HG03442 (cell line): ENCODE results near the gene CTTN.
"Not testable (repeated sequence)": the region's sequence is repeated elsewhere in the genome, so short reads cannot be mapped to it uniquely, and the experiment has no call there.

Source experiments
- ATAC-seq: cut with Tn5 transposase; IDR thresholded peaks from one replicate; pipeline ENCODE4 v1.9.1; 2021; ENCODE audit warnings: mild to moderate bottlenecking, moderate library complexity; ENCODE audit not compliant: unreplicated experiment

Gene CTTN

DNA sequence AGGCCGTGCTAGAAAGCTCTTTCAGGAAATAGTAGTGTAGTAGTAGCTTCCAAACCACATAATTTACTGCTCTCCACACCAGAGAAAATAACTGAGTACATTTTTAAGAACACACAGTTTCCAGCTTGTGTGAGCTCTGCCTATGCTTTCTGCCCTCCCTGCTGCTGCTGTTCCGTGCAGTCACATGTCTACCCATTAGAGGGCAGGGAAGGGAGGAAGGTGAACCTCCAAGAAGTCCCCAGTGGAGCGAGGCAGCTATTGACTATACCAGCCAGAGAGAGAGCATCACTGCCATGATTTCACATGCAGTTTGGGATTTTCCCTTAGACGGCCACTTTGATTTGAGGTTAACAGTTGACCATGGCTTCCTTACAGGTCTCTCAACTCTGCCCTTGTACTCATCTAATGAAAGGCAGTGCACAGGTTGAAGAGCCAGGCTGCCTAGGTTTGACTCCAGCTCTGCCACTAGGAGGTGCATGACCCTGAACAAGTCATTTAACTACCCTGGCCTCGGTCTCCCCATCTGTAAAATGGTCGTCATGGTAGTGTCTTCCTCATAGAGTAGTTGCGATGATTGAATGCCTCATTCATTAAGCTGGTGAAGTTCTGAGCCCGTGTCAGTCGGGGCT is 19.7 kb upstream of the CTTN start:
- ATAC-seq, result no peak

GRCh38 chr11:70381350-70381749 is 17.0 kb upstream of the CTTN start:
- ATAC-seq, result no peak

- no peak for ATAC-seq
Observed at GRCh38 chr11:70381872-70382861, 16.2 kb upstream of the CTTN start.

- no peak for ATAC-seq
Observed at GRCh38 chr11:70383664-70384565, 14.4 kb upstream of the CTTN start.

DNA sequence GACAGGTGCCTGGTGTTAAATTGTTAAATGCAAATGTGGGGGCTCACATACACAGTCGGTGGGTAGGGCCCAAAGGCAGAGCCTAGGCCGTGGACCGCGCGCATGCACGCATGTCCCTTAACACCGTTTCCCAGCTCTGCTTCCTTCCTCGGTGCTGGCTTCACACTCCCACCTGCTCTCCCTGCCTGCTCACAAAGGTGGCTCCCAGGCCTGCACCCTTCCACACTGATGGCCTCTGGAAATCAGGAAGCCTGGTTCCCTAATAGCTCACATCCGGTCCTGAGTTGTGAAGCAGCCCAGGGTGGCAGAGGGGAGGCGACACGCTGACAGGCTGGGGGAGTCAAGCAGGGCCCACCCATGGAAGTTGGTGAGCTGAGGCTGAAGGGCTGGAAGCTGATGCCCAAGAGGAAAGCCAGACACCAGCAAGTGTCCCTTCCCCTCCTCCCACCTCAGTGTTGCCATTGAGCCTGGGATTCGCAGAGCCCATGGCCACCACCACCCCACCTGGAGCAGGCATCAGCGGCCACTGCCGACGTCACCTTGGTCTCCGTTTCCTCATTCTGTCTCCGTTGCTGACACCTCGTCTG is 13.7 kb upstream of the CTTN start:
- ATAC-seq, result no peak

GRCh38 chr11:70387564-70387963 is 10.8 kb upstream of the CTTN start:
- ATAC-seq, result no peak

DNA sequence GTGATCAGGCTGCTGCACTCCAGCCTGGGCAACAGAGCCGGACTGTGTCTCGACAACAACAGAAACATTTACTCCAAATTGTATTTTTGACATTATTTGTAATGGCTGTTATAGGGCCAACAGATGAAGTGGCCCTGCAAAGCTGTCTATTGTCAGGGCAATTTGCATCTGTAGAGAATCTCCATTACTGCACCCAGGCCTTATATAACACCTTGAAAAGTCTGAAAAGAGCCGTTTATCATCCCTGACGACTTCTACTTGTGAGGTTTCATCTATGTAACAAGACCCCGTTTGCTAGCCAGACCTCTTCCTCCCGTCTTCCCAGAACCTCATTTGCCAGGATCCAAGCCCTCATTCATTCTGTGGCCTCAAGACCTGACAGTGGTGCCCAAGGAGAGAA is 9.1 kb upstream of the CTTN start:
- ATAC-seq, result no peak

DNA sequence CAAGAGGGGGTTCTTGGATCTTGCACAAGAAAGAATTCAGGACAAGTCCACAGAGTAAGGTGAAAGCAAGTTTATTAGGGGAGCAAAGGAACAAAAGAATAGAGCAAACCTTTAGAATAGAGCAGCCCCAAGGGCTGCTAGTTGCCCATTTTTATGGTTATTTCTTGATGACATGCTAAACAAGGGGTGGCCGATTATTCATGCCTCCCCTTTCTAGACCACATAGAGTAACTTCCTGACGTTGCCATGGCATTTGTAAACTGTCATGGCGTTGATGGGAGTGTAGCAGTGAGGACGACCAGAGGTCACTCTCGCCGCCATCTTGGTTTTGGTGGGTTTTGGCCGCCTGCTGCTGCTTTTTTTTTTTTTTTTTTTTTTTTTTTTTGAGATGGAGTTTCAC is 7.4 kb upstream of the CTTN start:
- not testable (repeated sequence) for ATAC-seq

DNA sequence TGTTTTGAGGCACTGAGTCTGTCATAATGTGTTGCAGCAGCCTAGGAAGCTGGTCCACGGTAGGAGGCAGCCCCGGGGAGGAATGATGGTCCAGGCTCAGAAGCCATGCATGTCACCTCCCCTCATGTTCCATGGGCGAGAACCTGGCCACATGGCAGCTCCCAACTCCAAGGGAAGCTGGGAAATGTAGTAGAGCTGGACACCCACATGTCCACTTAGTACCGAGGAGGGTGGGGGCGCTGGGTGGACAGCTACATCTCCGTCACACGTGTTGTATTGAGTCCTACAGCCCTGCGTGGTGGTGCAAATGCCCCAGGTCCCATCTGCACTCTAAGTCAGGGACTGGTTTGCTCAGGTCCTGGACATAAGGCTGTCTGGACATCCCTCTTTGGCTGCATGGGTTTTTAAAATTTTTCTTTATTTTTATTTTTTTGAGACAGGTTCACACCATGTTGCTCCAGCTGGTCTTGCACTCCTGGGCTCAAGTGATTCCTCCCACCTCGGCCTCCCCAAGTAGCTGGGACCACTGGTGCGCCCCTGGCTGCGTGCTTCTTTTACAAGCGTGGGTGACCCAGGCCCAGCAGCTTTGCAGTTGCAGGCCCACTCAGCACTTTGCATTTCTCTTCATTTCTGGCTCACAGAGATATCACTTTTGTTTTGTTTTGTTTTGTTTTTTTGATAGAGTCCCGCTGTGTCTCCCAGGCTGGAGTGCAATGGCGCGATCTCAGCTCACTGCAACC is 3.9 kb upstream of the CTTN start:
- no peak for ATAC-seq

DNA sequence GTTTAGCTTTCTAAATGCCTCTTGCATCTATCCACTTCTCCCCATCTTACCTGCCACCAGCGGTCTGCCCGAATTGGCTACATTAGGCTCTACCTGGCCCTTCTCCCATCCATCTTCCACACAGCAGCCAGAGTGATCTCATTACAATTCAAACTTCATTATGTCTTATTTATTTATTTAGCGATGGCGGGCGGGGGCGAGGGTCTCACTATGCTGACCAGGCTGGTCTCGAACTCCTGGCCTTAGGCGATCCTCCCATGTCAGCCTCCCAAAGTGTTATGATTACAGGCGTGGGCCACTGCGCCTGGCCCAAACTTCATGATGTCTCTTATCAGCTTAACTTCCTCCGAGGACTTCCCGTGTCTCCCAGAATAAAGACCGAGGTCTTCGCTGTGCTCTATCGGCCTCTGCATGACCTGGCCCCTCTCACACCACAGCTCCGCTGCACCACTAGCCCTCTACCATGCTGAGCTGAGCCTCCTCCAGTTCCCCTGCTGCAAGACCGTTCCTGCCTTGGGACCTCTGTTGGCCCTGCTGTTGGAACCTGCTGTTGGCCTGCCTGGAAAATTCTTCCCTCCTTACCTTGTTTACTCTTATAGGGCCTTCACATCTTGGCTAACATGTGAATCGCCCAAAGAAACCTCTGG is 870 bp upstream of the CTTN start:
- ATAC-seq, result no peak

- ATAC-seq, result no peak
Observed at GRCh38 chr11:70398834-70399680, 728 bp downstream of the CTTN start.

- no peak for ATAC-seq
Observed at GRCh38 chr11:70399681-70400112, 1.4 kb downstream of the CTTN start.

DNA sequence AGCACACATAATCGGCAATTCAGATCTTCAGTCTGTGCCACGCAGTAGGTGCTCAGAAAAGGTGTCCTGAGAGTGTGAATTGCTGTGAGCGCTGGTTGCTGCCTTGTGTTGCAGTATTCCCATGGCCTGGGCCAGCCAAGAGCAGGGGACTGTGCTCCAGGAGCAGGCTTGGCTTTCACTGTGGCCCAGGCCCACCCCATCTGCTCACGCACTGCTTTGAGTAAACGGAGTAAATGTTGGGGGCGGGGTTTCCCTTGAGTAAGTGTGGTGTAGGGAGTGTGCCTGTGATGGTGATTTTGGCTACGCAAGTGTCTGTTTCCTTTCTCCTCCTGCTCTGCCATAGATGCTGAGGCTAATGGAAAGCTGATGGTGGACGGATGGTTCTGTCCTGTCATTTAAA is 2.3 kb downstream of the CTTN start:
- ATAC-seq, result no peak

- ATAC-seq, result no peak
Observed at GRCh38 chr11:70402016-70402415, 3.7 kb downstream of the CTTN start.

- ATAC-seq, result no peak
Observed at GRCh38 chr11:70402685-70403084, 4.4 kb downstream of the CTTN start.

- no peak for ATAC-seq
Observed at GRCh38 chr11:70404244-70404643, 5.9 kb downstream of the CTTN start.

DNA sequence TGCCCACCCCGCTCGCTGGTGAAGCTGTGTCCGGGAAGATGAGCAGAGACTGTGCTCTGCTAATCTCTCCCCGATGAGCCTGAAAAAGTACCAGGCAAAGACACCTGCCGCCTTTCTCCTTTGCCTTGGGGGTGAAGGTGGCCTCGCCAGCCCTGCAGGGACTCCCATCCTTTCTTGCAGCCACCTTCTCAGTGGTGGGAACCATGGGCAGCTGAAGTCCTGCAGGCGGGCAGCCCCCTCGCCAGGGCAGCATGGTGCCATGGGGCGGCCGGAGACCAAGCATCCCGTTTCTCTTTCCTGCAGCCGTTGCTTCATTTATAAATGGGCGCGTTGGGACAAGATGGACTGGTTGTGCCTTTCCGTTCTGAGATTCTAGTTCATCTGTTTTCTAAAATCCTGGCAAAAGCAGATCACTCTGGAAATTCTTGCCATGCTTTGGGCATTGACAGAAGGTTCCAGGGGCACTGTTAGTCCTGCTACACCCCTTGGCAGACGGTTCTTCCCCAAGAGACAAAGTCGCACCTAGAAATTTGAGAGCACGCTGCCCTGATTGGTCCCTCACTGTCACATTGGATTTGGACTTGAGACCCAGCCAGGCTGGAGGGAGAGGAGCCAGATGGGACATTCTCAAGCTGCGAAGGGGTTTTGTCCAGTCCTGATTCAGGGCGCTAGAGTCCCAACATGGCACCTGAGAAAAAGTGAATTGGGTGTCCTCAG is 7.5 kb downstream of the CTTN start:
- no peak for ATAC-seq

DNA sequence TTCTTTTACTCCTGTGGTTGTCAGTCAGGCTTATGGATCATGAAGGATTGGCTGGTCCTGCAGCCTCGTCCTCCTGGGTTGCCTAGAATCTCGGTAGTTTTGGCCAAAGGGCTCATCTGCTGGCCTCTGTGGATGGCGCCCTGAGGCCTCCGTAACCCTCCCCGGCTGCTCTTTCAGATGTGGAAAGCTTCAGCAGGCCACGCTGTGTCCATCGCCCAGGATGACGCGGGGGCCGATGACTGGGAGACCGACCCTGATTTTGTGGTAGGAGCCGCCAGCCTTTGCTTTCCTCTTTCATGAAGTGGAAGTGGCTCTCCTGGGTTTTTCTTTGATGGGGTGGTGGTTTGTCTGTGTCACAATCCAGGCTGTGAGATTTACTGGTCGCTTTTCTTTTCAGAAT is 8.8 kb downstream of the CTTN start:
- ATAC-seq, result no peak
